Measurements from ENCODE around the gene VAC14.

VAC14 gene

GRCh38 chr16:70749006-70749678, 51.8 kb downstream of the VAC14 start:
- no peak for DNase-seq (ENCODE audit: low read depth)
- no peak overlapping the region for H3K4me3 ChIP-seq (replicated peaks; ENCODE audit: low read depth, low read length)
- TF ChIP-seq CTCF (IDR thresholded peaks at IDR 0.05; ENCODE audit: low read length, missing control alignments) = no peak

GRCh38 chr16:70747703-70748631, 53.0 kb downstream of the VAC14 start:
- TF ChIP-seq CTCF (IDR thresholded peaks at IDR 0.05; ENCODE audit: low read length, missing control alignments) = no peak
- no peak overlapping the region for H3K4me3 ChIP-seq (replicated peaks; ENCODE audit: low read depth, low read length)
- DNase-seq (ENCODE audit: low read depth) = peak; percentile 21

DNA sequence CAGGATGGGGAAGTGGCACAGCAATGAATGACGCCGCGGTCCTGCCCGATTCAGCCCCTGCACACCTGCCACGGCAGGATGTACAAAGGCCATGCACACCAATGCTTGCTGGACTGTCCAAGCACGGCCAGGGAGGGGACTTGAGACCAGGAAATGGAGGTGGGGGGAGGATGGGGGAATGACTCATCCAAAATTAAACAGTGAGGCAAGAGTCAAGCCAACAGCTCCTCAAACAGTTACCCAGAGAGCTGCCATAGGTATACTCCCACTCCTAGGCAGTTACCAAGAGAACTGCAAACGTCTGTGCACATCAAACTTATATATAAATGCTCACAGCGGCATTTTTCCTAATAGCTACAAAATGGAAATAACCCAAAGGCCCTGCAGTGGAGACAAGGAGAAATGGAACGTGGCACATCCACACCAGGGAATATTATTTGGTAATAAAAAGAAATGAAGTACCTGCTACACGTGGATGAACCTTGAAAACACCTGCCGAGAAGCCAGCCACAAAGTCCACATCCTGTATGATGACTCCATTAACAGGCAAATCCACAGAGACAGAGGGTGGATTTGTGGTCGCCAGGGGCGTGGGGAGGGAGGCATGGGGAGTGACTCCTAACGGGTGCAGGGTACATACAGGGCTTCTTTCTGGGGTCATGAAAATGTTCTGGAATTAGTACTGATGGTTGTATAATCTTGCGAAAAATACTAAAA, 54.1 kb downstream of the VAC14 start:
- TF ChIP-seq CTCF (IDR thresholded peaks at IDR 0.05; ENCODE audit: low read length, missing control alignments) = no peak
- peak; percentile 92 for DNase-seq (ENCODE audit: low read depth)
- H3K4me3 ChIP-seq (replicated peaks; ENCODE audit: low read depth, low read length) = no peak overlapping the region

DNA sequence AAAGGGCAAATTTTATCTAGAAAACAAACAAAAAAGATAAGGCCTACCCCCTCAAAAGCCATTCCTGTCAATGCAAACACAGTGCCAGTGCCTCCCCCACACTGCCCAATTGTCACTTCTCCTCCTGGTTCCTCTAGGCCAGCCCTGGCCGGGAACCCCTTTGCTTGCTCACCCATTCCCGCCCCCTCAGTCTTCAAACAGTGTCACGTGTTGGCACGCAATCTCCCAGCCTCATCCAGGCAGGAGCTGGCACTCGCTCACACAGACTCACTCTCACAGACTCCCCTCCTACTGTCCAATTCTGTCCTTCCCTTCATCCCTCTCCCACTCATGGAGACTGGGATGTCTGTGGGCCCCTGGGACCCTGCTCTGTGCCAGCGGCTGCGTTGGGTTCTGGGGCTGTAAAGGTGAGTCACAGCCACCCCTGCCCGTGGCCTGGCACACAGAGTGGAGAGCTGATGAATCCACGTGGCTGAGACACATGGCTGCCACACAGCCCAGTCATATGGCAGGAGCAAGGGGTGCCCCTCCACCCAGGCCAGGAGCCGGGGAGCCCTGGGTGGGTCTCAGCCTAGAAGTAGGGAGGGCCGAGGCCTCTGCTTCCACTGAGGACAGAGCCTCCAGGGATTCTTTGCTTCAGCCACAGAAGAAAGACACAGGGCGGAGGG, 54.8 kb downstream of the VAC14 start:
- no peak for TF ChIP-seq CTCF (IDR thresholded peaks at IDR 0.05; ENCODE audit: low read length, missing control alignments)
- peak; percentile 83 for DNase-seq (ENCODE audit: low read depth)
- no peak overlapping the region for H3K4me3 ChIP-seq (replicated peaks; ENCODE audit: low read depth, low read length)

DNA sequence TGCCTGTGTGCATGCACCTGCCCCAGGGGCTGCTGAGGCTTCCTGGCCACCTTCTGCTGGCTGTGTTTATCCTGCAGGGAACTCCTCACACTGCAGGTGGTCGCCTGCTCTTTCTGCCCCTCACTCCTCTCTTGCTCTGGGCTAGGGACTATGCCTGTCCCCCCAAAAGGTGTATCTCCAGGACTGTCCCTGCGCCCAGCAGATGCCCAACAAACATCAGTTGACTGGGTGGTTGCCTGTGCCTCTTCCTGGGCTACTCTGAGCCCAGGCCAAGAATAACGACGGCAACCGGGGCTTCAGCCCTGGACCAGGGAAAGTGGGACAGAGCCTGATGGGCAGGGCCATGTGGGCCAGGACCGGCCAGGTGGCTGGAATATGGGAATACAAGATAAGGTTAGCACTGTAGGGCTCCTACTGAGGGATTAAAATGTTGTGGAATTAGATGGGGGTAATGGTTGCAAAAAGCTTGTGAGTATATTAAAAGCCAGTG, 55.4 kb downstream of the VAC14 start:
- TF ChIP-seq CTCF (IDR thresholded peaks at IDR 0.05; ENCODE audit: low read length, missing control alignments) = no peak
- H3K4me3 ChIP-seq (replicated peaks; ENCODE audit: low read depth, low read length) = no peak overlapping the region
- no peak for DNase-seq (ENCODE audit: low read depth)

DNA sequence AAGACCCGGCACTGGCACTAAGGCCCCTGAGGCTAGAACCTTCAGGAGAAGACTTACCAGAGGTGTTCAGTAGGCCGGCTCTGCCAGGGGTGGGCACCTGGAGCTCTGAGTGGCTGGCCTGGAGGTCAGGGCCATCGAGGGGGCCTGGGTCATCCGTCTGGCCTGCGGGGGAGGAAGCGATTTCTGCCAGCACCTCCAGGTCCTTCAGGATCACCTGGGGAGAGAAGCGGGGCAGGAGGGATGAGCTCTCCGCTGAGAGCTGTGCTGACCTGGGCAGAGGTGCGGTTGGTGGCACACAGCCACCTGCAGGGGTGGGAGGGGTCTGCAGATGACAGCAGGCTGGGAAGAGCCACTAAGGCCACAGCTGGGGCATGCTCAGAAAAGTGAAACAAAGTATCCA, 56.6 kb downstream of the VAC14 start:
- no peak for TF ChIP-seq CTCF (IDR thresholded peaks at IDR 0.05; ENCODE audit: low read length, missing control alignments)
- no peak for DNase-seq (ENCODE audit: low read depth)
- H3K4me3 ChIP-seq (replicated peaks; ENCODE audit: low read depth, low read length) = no peak overlapping the region

Data from fibroblast of pulmonary artery (primary cell).